Fibroblast of pulmonary artery (primary cell): Measurements from ENCODE around the gene DTWD1.
A peak's percentile ranks its signal among the peaks of the same experiment; 100 is the strongest.

Experiments used
- DNase-seq: peaks from one replicate; pipeline ENCODE4 v3.0.0-alpha.2; 2010; ENCODE audit warnings: low read depth
- H3K4me3 ChIP-seq: replicated peaks from 2 replicates; pipeline ENCODE4 v1.5.1; 2011; ENCODE audit warnings: low read depth, mild to moderate bottlenecking, control low read depth, low read length, moderate library complexity
- CTCF ChIP-seq: IDR thresholded peaks from 2 replicates; pipeline ENCODE4 v1.5.1; 2011; ENCODE audit warnings: mild to moderate bottlenecking, control low read depth, low read length, inconsistent platforms; ENCODE audit errors: missing control alignments

Gene DTWD1

GRCh38 chr15:49624056-49624455 lies 3.2 kb downstream of the DTWD1 start:
- no peak for DNase-seq
- no peak for TF ChIP-seq CTCF
- H3K4me3 ChIP-seq, result no peak overlapping the region

- DNase-seq, result no peak
- H3K4me3 ChIP-seq, result no peak overlapping the region
- TF ChIP-seq CTCF, result no peak
These were observed 4.7 kb downstream of the DTWD1 start for GRCh38 chr15:49625460-49626036.

- peak; percentile 71 for DNase-seq
- H3K4me3 ChIP-seq, result no peak overlapping the region
- no peak for TF ChIP-seq CTCF
These were observed 6.6 kb downstream of the DTWD1 start for GRCh38 chr15:49627407-49627877.

GRCh38 chr15:49628379-49628778 lies 7.5 kb downstream of the DTWD1 start:
- no peak for TF ChIP-seq CTCF
- no peak for DNase-seq
- no peak overlapping the region for H3K4me3 ChIP-seq

- no peak overlapping the region for H3K4me3 ChIP-seq
These were observed 17.0 kb downstream of the DTWD1 start for GRCh38 chr15:49637857-49638256.

GRCh38 chr15:49644364-49644794 lies 23.5 kb downstream of the DTWD1 start:
- no peak for TF ChIP-seq CTCF
- no peak overlapping the region for H3K4me3 ChIP-seq
- DNase-seq, result peak; percentile 38

More at GRCh38 chr15:49637857-49638256, 17.0 kb downstream of the DTWD1 start:
- no peak for TF ChIP-seq CTCF
- no peak for DNase-seq

GRCh38 chr15:49645277-49645676 lies 24.4 kb downstream of the DTWD1 start:
- no peak overlapping the region for H3K4me3 ChIP-seq
- TF ChIP-seq CTCF, result no peak
- no peak for DNase-seq
